PFSK-1 (cell line): ENCODE results near the gene CYTH4.
A peak's percentile ranks its signal among the peaks of the same experiment; 100 is the strongest.

Source experiments
- FOXP2 ChIP-seq: optimal IDR thresholded peaks from 2 replicates; pipeline ENCODE3; 2011; ENCODE audit warnings: borderline replicate concordance, control low read depth, inconsistent platforms; ENCODE audit not compliant: insufficient read depth; ENCODE audit errors: extremely low read length, extremely low read depth
- POLR2AphosphoS5 ChIP-seq: IDR thresholded peaks from 2 replicates; pipeline ENCODE4 v1.6.1; 2012; ENCODE audit warnings: low read depth, mild to moderate bottlenecking, control low read depth, low read length, moderate library complexity
- SIN3A ChIP-seq: IDR thresholded peaks from 2 replicates; pipeline ENCODE4 v1.6.1; 2012; ENCODE audit warnings: mild to moderate bottlenecking, low read length, moderate library complexity, borderline replicate concordance; ENCODE audit not compliant: insufficient read depth
- TAF1 ChIP-seq: IDR thresholded peaks from 2 replicates; pipeline ENCODE4 v1.6.1; 2012; ENCODE audit warnings: low read length, control low read depth, borderline replicate concordance; ENCODE audit not compliant: insufficient read depth
- TF ChIP-seq, protein P1 (sequence below), 2 experiments: IDR thresholded peaks; 2 replicates each; pipeline versions ENCODE4 v1.6.1 to v1.8.0; 2011 to 2012; ENCODE audit warnings: low read depth in 2 of 2, low read length in 2 of 2, control low read depth in 1 of 2, inconsistent platforms in 1 of 2, mild to moderate bottlenecking in 1 of 2, moderate library complexity in 1 of 2; ENCODE audit not compliant: insufficient read depth in 1 of 2

CYTH4 gene

DNA sequence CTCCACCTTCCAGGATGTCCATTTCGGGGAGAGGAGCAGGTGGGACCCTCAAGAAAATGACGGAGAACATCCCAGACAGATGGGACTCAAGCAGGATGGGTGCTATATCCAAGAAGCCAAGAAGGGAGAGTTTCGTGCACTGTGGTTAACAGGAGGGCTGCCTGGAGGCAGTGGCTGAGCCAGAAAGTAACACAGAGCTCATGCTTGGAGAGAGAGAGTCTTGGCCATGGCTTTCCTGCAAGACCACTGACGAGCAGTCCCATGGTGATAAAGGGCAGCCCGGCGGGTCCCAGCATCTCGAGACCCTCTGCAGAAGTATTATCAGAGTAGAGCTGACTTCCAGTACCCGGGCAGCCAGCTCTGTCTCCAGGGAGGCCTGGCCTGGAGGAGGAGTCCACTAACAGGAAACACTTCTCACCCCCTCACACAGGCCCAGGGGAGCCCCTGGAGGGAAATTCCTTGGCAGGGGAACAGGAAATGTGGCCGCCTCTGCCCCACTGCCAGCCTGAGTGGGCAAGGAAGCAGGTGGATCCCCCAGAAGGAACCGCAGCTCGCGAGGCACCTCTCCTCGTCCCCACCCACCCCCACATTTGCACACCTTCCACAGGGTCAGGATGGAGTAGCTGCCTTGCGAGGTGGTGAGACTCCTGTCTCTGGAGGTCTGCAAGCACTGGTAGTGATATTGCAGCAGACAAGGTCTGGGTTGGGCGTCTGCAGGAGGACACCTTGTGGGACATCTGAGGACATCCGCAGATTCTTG lies 32.2 kb downstream of the CYTH4 start:
- TF ChIP-seq TAF1 = no peak
- TF ChIP-seq FOXP2 = no peak
- no peak for TF ChIP-seq POLR2AphosphoS5
- TF ChIP-seq, protein P1, sequence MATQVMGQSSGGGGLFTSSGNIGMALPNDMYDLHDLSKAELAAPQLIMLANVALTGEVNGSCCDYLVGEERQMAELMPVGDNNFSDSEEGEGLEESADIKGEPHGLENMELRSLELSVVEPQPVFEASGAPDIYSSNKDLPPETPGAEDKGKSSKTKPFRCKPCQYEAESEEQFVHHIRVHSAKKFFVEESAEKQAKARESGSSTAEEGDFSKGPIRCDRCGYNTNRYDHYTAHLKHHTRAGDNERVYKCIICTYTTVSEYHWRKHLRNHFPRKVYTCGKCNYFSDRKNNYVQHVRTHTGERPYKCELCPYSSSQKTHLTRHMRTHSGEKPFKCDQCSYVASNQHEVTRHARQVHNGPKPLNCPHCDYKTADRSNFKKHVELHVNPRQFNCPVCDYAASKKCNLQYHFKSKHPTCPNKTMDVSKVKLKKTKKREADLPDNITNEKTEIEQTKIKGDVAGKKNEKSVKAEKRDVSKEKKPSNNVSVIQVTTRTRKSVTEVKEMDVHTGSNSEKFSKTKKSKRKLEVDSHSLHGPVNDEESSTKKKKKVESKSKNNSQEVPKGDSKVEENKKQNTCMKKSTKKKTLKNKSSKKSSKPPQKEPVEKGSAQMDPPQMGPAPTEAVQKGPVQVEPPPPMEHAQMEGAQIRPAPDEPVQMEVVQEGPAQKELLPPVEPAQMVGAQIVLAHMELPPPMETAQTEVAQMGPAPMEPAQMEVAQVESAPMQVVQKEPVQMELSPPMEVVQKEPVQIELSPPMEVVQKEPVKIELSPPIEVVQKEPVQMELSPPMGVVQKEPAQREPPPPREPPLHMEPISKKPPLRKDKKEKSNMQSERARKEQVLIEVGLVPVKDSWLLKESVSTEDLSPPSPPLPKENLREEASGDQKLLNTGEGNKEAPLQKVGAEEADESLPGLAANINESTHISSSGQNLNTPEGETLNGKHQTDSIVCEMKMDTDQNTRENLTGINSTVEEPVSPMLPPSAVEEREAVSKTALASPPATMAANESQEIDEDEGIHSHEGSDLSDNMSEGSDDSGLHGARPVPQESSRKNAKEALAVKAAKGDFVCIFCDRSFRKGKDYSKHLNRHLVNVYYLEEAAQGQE (IDR thresholded peaks at IDR 0.05; ENCODE audit: insufficient read depth in 1 of 2, low read depth in 2 of 2, low read length in 2 of 2) = no peak
- no peak for TF ChIP-seq SIN3A

DNA sequence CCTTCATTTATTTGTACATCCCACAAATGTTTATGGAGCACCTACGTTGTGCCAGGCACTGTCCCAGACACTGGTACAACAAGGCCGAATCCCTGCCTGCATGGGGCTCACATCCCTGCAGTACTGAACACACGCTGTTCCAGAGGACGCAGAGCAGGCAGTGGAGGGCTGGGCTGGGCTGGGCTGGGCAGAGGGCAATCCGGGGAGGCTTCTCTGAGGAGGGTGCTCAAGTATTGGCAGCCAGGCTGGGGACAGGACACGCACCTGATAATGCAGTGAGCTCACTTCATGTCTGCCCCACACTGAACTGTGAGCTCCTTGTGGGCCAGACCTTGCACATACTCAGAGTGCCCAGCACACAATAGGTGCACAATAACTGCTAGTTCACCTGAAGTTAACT lies 34.1 kb downstream of the CYTH4 start:
- TF ChIP-seq FOXP2 = no peak
- no peak for TF ChIP-seq SIN3A
- TF ChIP-seq TAF1 = no peak
- TF ChIP-seq, protein P1 (IDR thresholded peaks at IDR 0.05; ENCODE audit: insufficient read depth in 1 of 2, low read depth in 2 of 2, low read length in 2 of 2) = no peak
- TF ChIP-seq POLR2AphosphoS5 = no peak

DNA sequence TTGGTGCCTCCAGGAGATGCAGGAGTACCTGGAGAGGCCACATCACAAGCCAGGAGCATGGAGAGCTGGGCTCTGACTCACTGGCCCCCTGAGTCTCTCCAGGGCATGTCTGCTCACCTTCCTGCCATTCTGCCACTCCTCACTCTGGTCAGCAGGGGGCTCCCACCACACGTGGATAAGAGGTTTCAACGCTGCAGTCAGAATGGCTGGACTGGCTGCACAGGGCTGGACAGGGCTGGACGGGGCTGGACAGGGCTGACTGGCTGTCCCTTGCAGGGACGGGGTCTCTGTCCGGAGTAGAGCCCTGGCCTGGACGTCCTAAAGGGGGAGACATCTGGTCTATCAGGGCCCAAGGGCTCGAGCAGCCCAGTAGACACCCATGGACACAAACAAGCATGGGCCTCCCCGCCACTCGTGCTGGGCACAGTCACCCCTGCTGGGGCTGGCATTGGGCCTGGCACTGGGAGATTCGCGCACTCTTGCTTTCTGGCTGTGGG lies 34.6 kb downstream of the CYTH4 start:
- TF ChIP-seq SIN3A = no peak
- no peak for TF ChIP-seq TAF1
- TF ChIP-seq POLR2AphosphoS5 = no peak
- TF ChIP-seq, protein P1 (IDR thresholded peaks at IDR 0.05; ENCODE audit: insufficient read depth in 1 of 2, low read depth in 2 of 2, low read length in 2 of 2) = peak; percentile 66 to 82
- peak; percentile 39 for TF ChIP-seq FOXP2

DNA sequence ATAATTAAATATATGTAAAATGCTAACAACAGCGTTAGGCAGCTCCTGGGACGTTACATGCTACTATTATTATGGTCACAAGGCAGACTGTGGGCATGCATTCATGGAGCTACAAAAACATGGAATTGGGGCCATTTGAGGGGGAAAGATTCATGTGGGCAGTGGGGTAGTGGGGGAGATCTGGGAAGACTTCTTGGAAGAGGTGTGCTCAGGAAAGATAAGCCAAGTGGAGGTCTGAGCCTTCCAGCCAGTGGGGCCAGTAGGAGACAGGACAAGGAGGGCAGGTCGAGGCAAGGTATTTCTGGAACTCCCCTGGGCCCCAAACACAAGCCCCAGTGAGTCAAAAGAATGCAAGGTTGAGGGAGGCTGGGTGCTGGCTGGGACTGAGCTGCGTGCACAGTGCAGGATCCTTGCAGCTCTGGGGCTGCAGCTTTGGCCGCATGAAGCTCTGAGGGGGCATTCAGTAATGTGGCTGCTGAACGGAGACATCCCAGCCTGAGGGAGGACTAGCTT lies 35.4 kb downstream of the CYTH4 start:
- TF ChIP-seq, protein P1 (IDR thresholded peaks at IDR 0.05; ENCODE audit: insufficient read depth in 1 of 2, low read depth in 2 of 2, low read length in 2 of 2) = no peak
- TF ChIP-seq TAF1 (no peak), POLR2AphosphoS5 (no peak), SIN3A (no peak), FOXP2 (no peak)
